ENCODE results near the gene BCL2A1. TPM values are rescaled to one million over a fixed set of nuclear protein-coding genes. Genes with fewer than 3 reads are reported as not detected.
A peak's percentile ranks its signal among the peaks of the same experiment; 100 is the strongest.

The BCL2A1 gene
- total RNA-seq, 1 donor from 2014 or later = not detected

DNA sequence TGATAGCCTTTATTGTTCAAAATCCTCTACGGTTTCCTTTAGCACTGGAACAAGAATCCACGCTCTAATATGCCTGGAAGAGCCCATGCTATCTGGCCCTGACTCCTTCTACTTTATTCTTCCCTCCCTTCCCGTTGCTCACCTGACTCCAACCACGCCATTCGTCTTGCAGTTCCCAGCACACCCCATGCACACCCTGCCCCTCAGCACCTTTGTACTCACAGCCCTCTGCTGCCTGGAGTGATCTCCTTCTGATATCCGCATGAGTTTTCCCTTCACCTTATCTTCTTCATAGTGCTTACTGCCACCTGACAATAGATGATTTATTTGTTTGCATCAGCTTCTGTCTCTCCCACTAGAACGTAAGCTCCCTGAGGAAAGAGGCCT is 16.6 kb upstream of the BCL2A1 start:
- Mint-ChIP-seq H3K36me3 (ENCODE audit: low read depth) (no peaks in the 10 kb centered on the region), H3K27ac (ENCODE audit: unreplicated experiment) (no peak overlapping the region), H3K9me3 (no peaks in the 10 kb centered on the region), H3K4me3 (no peak overlapping the region), H3K4me1 (no peaks in the 10 kb centered on the region), H3K27me3 (ENCODE audit: low read depth) (peaks cover 2% of the 10 kb centered on the region)
- no peak for DNase-seq (ENCODE audit: low read depth, low spot score)
- TF ChIP-seq, protein P1, sequence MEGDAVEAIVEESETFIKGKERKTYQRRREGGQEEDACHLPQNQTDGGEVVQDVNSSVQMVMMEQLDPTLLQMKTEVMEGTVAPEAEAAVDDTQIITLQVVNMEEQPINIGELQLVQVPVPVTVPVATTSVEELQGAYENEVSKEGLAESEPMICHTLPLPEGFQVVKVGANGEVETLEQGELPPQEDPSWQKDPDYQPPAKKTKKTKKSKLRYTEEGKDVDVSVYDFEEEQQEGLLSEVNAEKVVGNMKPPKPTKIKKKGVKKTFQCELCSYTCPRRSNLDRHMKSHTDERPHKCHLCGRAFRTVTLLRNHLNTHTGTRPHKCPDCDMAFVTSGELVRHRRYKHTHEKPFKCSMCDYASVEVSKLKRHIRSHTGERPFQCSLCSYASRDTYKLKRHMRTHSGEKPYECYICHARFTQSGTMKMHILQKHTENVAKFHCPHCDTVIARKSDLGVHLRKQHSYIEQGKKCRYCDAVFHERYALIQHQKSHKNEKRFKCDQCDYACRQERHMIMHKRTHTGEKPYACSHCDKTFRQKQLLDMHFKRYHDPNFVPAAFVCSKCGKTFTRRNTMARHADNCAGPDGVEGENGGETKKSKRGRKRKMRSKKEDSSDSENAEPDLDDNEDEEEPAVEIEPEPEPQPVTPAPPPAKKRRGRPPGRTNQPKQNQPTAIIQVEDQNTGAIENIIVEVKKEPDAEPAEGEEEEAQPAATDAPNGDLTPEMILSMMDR (conservative IDR thresholded peaks at IDR 0.05) = no peak

GRCh38 chr15:79981831-79982455 is 10.9 kb upstream of the BCL2A1 start:
- Mint-ChIP-seq H3K27me3 (ENCODE audit: low read depth) (no peaks in the 10 kb centered on the region), H3K27ac (ENCODE audit: unreplicated experiment) (no peak overlapping the region), H3K4me1 (peaks cover 18% of the 10 kb centered on the region), H3K9me3 (no peaks in the 10 kb centered on the region), H3K4me3 (no peak overlapping the region), H3K36me3 (ENCODE audit: low read depth) (no peaks in the 10 kb centered on the region)
- TF ChIP-seq, protein P1 (conservative IDR thresholded peaks at IDR 0.05) = no peak
- DNase-seq (ENCODE audit: low read depth, low spot score) = no peak

- Mint-ChIP-seq H3K4me1 (peaks cover 18% of the 10 kb centered on the region), H3K36me3 (ENCODE audit: low read depth) (no peaks in the 10 kb centered on the region), H3K27ac (ENCODE audit: unreplicated experiment) (no peak overlapping the region), H3K9me3 (no peaks in the 10 kb centered on the region), H3K4me3 (no peak overlapping the region), H3K27me3 (ENCODE audit: low read depth) (no peaks in the 10 kb centered on the region)
- DNase-seq (ENCODE audit: low read depth, low spot score) = no peak
- TF ChIP-seq, protein P1 (conservative IDR thresholded peaks at IDR 0.05) = no peak
Measured at GRCh38 chr15:79978655-79979514, 7.9 kb upstream of the BCL2A1 start.

GRCh38 chr15:79978260-79978654 is 7.3 kb upstream of the BCL2A1 start:
- Mint-ChIP-seq H3K9me3 (no peaks in the 10 kb centered on the region), H3K36me3 (ENCODE audit: low read depth) (no peaks in the 10 kb centered on the region), H3K27me3 (ENCODE audit: low read depth) (no peaks in the 10 kb centered on the region), H3K4me1 (peaks cover 18% of the 10 kb centered on the region), H3K4me3 (no peak overlapping the region), H3K27ac (ENCODE audit: unreplicated experiment) (no peak overlapping the region)
- TF ChIP-seq, protein P1 (conservative IDR thresholded peaks at IDR 0.05) = no peak
- DNase-seq (ENCODE audit: low read depth, low spot score) = no peak

- H3K9me3 Mint-ChIP-seq = no peaks in the 10 kb centered on the region
- H3K4me3 Mint-ChIP-seq = no peak overlapping the region
- TF ChIP-seq, protein P1 (conservative IDR thresholded peaks at IDR 0.05) = no peak
- no peak for DNase-seq (ENCODE audit: low read depth, low spot score)
- H3K36me3 Mint-ChIP-seq (ENCODE audit: low read depth) = no peaks in the 10 kb centered on the region
- peak overlapping the region; percentile 24 for H3K27ac Mint-ChIP-seq (ENCODE audit: unreplicated experiment)
- H3K27me3 Mint-ChIP-seq (ENCODE audit: low read depth) = no peaks in the 10 kb centered on the region
- H3K4me1 Mint-ChIP-seq = peaks cover 18% of the 10 kb centered on the region
Measured at GRCh38 chr15:79977431-79978054, 6.5 kb upstream of the BCL2A1 start.

All from neural crest cell (in vitro differentiated cells).